OCI-LY1 (cell line): ENCODE results near the gene CTNNA3.

Experiments
- CTCF ChIP-seq: fragments of 200-600 bp; sonication (generic), shearing (Covaris generic); IDR thresholded peaks from 2 replicates; pipeline ENCODE4 v1.5.1; 2017; ENCODE audit warnings: mild to moderate bottlenecking, antibody characterized with exemption, low read length, moderate library complexity, mixed read lengths
- EZH2 ChIP-seq: fragments of 200-600 bp; sonication (generic), shearing (Covaris generic); IDR thresholded peaks from 2 replicates; pipeline ENCODE4 v1.8.0; 2017; ENCODE audit warnings: borderline replicate concordance, mixed run types, mild to moderate bottlenecking, antibody characterized with exemption, low read length, moderate library complexity, mixed read lengths

- TF ChIP-seq CTCF (no peak), EZH2 (no peak)
Observed at GRCh38 chr10:67107670-67108069, 588.3 kb downstream of the CTNNA3 start.
